Gastroesophageal sphincter (tissue), 4 donors: ENCODE results near the gene PRODH2. TPM values are rescaled to one million over a fixed set of nuclear protein-coding genes. Genes with fewer than 3 reads are reported as not detected.

Source experiments
- ATAC-seq: fragments of 150-250 bp; one replicate; pipeline ENCODE4 v1.9.1; 2016; ENCODE audit warnings: mild to moderate bottlenecking, moderate library complexity
- H3K27ac ChIP-seq, 4 donors: fragments of 200-600 bp; sonication (generic) in 3 of 4; 1 replicate in 3 of 4; 2 replicates in 1 of 4; pipeline ENCODE4 v1.5.1; 2016 to 2019
- H3K27me3 ChIP-seq: fragments of 200-600 bp; sonication (generic); one replicate; pipeline ENCODE4 v1.5.1; 2019
- H3K36me3 ChIP-seq, 2 donors: fragments of 200-600 bp; sonication (generic); one replicate each; pipeline ENCODE4 v1.5.1; 2019; ENCODE audit warnings: control low read depth in 1 of 2
- H3K4me1 ChIP-seq, 3 donors: fragments of 200-600 bp; sonication (generic); 1 replicate in 2 of 3; 2 replicates in 1 of 3; pipeline ENCODE4 v1.5.1; 2016 to 2019; ENCODE audit warnings: control low read depth in 2 of 3
- H3K4me3 ChIP-seq, 2 donors: fragments of 200-600 bp; sonication (generic); one replicate each; pipeline ENCODE4 v1.5.1; 2019; ENCODE audit warnings: mild to moderate bottlenecking in 1 of 2, moderate library complexity in 1 of 2
- H3K9me3 ChIP-seq, 3 donors: fragments of 200-600 bp; sonication (generic); one replicate each; pipeline ENCODE4 v1.5.1; 2017 to 2019; ENCODE audit warnings: control low read depth in 2 of 3
- EP300 ChIP-seq: sonication (generic); formaldehyde crosslinking; IDR thresholded peaks from one replicate; pipeline ENCODE4 v1.6.1; 2017; ENCODE audit warnings: antibody characterized with exemption, mild to moderate bottlenecking
- POLR2A ChIP-seq, 2 donors: fragments of 450-650 bp; IDR thresholded peaks; one replicate each; pipeline ENCODE4 v1.6.1; 2017; ENCODE audit warnings: antibody characterized with exemption in 2 of 2, mild to moderate bottlenecking in 2 of 2, moderate library complexity in 1 of 2
- POLR2AphosphoS5 ChIP-seq: sonication (generic); formaldehyde crosslinking; IDR thresholded peaks from one replicate; pipeline ENCODE4 v1.6.1; 2017; ENCODE audit warnings: antibody characterized with exemption
- WGBS, 2 donors: methylation state at CpG; one replicate each; pipeline ENCODE4 v1.1.5; 2018; ENCODE audit warnings: low coverage in 1 of 2; 5-methylcytosine and 5-hydroxymethylcytosine counted together
- total RNA-seq, 4 donors: library from RNA; depleted of rRNA; stranded (reverse); fragments of >200 nt; gene quantifications; one replicate each; pipeline ENCODE4 v1.1.0, GENCODE V29; 2016
- TF ChIP-seq, protein P1 (sequence below), 4 experiments: fragments of 200-600 bp in 2 of 4; fragments of 450-650 bp in 2 of 4; sonication (generic) in 1 of 4; IDR thresholded peaks; one replicate each; pipeline ENCODE4 v1.5.1; 2017 to 2019; ENCODE audit warnings: antibody characterized with exemption in 4 of 4, mild to moderate bottlenecking in 2 of 4, moderate library complexity in 2 of 4

PRODH2 gene
- total RNA-seq, 4 donors from 2014 or later = not detected

GRCh38 chr19:35858311-35858710, 45.7 kb upstream of the PRODH2 start:
- no peak for TF ChIP-seq POLR2A (IDR thresholded peaks at IDR 0.05)
- TF ChIP-seq, protein P1, sequence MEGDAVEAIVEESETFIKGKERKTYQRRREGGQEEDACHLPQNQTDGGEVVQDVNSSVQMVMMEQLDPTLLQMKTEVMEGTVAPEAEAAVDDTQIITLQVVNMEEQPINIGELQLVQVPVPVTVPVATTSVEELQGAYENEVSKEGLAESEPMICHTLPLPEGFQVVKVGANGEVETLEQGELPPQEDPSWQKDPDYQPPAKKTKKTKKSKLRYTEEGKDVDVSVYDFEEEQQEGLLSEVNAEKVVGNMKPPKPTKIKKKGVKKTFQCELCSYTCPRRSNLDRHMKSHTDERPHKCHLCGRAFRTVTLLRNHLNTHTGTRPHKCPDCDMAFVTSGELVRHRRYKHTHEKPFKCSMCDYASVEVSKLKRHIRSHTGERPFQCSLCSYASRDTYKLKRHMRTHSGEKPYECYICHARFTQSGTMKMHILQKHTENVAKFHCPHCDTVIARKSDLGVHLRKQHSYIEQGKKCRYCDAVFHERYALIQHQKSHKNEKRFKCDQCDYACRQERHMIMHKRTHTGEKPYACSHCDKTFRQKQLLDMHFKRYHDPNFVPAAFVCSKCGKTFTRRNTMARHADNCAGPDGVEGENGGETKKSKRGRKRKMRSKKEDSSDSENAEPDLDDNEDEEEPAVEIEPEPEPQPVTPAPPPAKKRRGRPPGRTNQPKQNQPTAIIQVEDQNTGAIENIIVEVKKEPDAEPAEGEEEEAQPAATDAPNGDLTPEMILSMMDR (IDR thresholded peaks at IDR 0.05) = no peak
- TF ChIP-seq POLR2AphosphoS5 = no peak
- TF ChIP-seq EP300 = no peak
- Histone ChIP-seq H3K4me3 (no peak overlapping the region), H3K27ac (no peak overlapping the region), H3K4me1 (peaks cover 0 to 26% (median 11%) of the 10 kb centered on the region in 3 donors), H3K27me3 (peaks cover 96% of the 10 kb centered on the region), H3K36me3 (no peaks in the 10 kb centered on the region), H3K9me3 (peaks cover 0 to 6% (median 0%) of the 10 kb centered on the region in 3 donors)
- WGBS, 2 donors = 100% methylated on average over 1 of the region's 6 CpGs; no CpG with 5 or more reads in 1 of the 2 donors
- ATAC-seq = no peak

DNA sequence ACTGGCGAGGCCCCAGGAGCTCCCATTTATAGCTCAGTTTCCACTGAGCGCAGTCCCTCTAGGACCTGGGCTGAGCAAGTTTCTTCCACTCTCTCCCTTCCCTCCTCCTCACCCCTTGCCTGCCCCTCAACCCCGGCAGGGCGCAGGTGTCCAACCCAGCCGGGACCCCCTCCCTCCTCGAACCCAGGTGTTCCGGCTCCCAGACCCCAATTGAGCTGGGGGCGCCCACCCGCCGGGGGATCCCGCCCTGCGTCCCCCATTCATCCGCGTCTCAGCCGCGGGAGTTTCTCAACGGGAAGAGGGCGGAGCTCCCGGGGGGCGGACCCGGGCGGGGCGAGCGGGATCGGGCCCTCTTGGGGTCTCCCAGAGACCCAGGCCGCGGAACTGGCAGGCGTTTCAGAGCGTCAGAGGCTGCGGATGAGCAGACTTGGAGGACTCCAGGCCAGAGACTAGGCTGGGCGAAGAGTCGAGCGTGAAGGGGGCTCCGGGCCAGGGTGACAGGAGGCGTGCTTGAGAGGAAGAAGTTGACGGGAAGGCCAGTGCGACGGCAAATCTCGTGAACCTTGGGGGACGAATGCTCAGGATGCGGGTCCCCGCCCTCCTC, 44.0 kb upstream of the PRODH2 start, which contains the start of gene KIRREL2:
Gene KIRREL2, plus strand, starts transcription at position 366 of the 604 bp plus-strand sequence. Its CDS starts 209 bp downstream, at position 575.
- H3K27ac ChIP-seq = no peak within 1 kb of the TSS
- H3K4me1 ChIP-seq = peaks cover 0 to 26% (median 11%) of the 10 kb centered on the region in 3 donors
- peaks cover 0 to 6% (median 0%) of the 10 kb centered on the region in 3 donors for H3K9me3 ChIP-seq
- H3K36me3 ChIP-seq = no peaks in the 10 kb centered on the region
- no peak for ATAC-seq
- peak within 1 kb of the TSS; percentile 13 to 53 for H3K4me3 ChIP-seq
- WGBS, 2 donors = 0% methylated on average over 7 to 19 of the region's 42 CpGs
- H3K27me3 ChIP-seq = peaks cover 97% of the 10 kb centered on the region
- TF ChIP-seq, protein P1 (IDR thresholded peaks at IDR 0.05) = no peak
- no peak for TF ChIP-seq EP300
- no peak for TF ChIP-seq POLR2AphosphoS5
- TF ChIP-seq POLR2A (IDR thresholded peaks at IDR 0.05) = no peak

GRCh38 chr19:35853038-35853756, 40.6 kb upstream of the PRODH2 start:
- no peak for TF ChIP-seq EP300
- TF ChIP-seq POLR2AphosphoS5 = no peak
- TF ChIP-seq, protein P1 (IDR thresholded peaks at IDR 0.05) = no peak
- no peak for TF ChIP-seq POLR2A (IDR thresholded peaks at IDR 0.05)
- no peaks in the 10 kb centered on the region for H3K9me3 ChIP-seq
- ATAC-seq = no peak
- H3K4me1 ChIP-seq = peaks cover 0 to 17% (median 11%) of the 10 kb centered on the region in 3 donors
- no peaks in the 10 kb centered on the region for H3K36me3 ChIP-seq
- H3K4me3 ChIP-seq = no peak overlapping the region
- H3K27me3 ChIP-seq = peaks cover 97% of the 10 kb centered on the region
- WGBS, 2 donors = 55 to 59% methylated on average over 4 to 8 of the region's 8 CpGs
- no peak overlapping the region for H3K27ac ChIP-seq

- Histone ChIP-seq H3K4me1 (peaks cover 0 to 16% (median 11%) of the 10 kb centered on the region in 3 donors), H3K9me3 (no peaks in the 10 kb centered on the region), H3K36me3 (no peaks in the 10 kb centered on the region), H3K27ac (no peak within 1 kb of the TSS), H3K27me3 (peaks cover 100% of the 10 kb centered on the region), H3K4me3 (no peak within 1 kb of the TSS)
- ATAC-seq = no peak
- whole genome bisulfite sequencing, 2 donors = 56 to 73% methylated on average over 3 to 7 of the region's 9 CpGs
- TF ChIP-seq EP300 (no peak), POLR2A (IDR thresholded peaks at IDR 0.05) (no peak), POLR2AphosphoS5 (no peak)
- TF ChIP-seq, protein P1 (IDR thresholded peaks at IDR 0.05) = no peak
Measured at GRCh38 chr19:35852029-35852780, 39.6 kb upstream of the PRODH2 start, which contains the start of gene NPHS1. NPHS1 (minus strand) TSS chr19:35852504; CDS start chr19:35851837, 667 bp downstream.
